Measurements from ENCODE around the gene ABCD2.
"Not testable (repeated sequence)": the region's sequence is repeated elsewhere in the genome, so short reads cannot be mapped to it uniquely, and the experiment has no call there.

DNA sequence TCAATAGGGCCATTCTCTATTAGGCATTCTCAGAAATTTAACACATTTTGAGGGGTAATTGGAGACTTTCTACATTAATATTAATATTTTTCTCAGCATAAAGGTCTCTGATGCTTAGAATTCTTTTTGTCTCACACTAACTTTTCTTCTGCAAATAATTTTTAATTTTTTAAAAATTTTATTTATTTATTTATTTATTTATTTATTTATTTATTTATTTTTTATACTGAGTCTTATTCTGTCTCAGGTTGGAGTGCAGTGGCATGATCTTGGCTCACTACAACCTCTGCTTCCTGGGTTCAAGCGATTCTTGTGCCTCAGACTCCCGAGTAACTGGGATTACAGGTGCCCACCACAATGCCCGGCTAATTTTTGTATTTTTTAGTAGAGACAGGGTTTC lies 17.7 kb downstream of the ABCD2 start:
- TF ChIP-seq, protein P1, sequence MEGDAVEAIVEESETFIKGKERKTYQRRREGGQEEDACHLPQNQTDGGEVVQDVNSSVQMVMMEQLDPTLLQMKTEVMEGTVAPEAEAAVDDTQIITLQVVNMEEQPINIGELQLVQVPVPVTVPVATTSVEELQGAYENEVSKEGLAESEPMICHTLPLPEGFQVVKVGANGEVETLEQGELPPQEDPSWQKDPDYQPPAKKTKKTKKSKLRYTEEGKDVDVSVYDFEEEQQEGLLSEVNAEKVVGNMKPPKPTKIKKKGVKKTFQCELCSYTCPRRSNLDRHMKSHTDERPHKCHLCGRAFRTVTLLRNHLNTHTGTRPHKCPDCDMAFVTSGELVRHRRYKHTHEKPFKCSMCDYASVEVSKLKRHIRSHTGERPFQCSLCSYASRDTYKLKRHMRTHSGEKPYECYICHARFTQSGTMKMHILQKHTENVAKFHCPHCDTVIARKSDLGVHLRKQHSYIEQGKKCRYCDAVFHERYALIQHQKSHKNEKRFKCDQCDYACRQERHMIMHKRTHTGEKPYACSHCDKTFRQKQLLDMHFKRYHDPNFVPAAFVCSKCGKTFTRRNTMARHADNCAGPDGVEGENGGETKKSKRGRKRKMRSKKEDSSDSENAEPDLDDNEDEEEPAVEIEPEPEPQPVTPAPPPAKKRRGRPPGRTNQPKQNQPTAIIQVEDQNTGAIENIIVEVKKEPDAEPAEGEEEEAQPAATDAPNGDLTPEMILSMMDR (IDR thresholded peaks at IDR 0.05; ENCODE audit: low read length), result not testable (repeated sequence)
- TF ChIP-seq EZH2 (IDR thresholded peaks at IDR 0.05; ENCODE audit: borderline replicate concordance, low read length), result not testable (repeated sequence)

Measured in OCI-LY1 (cell line).